ENCODE measurements around the gene BZW1.

- no peak for TF ChIP-seq POLR2A (IDR thresholded peaks at IDR 0.05)
- TF ChIP-seq CTCF (IDR thresholded peaks at IDR 0.05): no peak
These were observed 745 bp upstream of the BZW1 start for GRCh38 chr2:200810998-200811332.
